ENCODE data around the gene COA8. TPM values are rescaled to one million over a fixed set of nuclear protein-coding genes. Genes with fewer than 3 reads are reported as not detected.

COA8 gene
- total RNA-seq, 2 donors from 2014 or later, result 37.8 to 42.5 TPM

- intact Hi-C loops (cut with DNase I), result loop anchor here in 1 of 2 donors (2.0 to 5.0 kb wide), 2 partner anchors 27 to 44 kb away; no protein-coding TSS in a partner anchor
- no peak for ATAC-seq
Observed at GRCh38 chr14:103545915-103546651, 16.7 kb upstream of the COA8 start.

GRCh38 chr14:103546652-103547454 lies 15.9 kb upstream of the COA8 start:
- intact Hi-C loops (cut with DNase I), result loop anchor here in 1 of 2 donors (5.0 kb wide), 1 partner anchor 45 kb away; no protein-coding TSS in a partner anchor
- peak in 1 of 2 donors; percentile 6 for ATAC-seq
- peak; percentile 72 for DNase-seq

More at GRCh38 chr14:103545915-103546651, 16.7 kb upstream of the COA8 start:
- DNase-seq, result peak; percentile 23

- intact Hi-C loops (cut with DNase I), result loop anchor here in 1 of 2 donors (5.0 kb wide), 1 partner anchor 45 kb away; no protein-coding TSS in a partner anchor
- DNase-seq, result peak; percentile 15
- no peak for ATAC-seq
Observed at GRCh38 chr14:103547455-103547940, 15.3 kb upstream of the COA8 start.

DNA sequence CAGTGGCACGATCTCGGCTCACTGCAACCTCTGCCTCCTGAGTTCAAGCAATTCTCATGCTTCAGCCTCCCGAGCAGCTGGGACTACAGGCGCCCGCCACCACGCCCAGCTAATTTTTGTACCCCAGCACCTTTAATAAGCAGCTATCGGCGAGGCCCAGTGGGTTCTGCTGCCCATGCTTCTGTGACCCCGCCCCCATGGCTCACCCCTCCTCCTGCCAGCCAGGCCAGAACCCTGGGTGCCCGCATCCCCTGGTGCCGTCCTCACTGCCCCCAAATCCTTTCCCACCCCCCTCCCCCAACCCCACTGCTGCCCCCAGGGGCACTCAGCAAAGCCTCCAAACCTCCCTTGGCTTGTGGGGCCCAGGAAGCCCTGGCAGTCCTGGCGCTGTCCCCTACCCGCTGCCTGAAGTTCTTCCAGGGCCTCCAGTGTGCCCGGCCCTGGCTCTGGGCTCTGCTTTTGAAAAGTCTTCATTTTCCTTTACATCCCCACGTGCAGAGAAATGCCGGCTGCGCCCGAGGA lies 14.8 kb upstream of the COA8 start:
- ATAC-seq (no peak), DNase-seq (peak; percentile 19)
- intact Hi-C loops (cut with DNase I), result loop anchor here in 1 of 2 donors (5.0 kb wide), 1 partner anchor 46 kb away; no protein-coding TSS in a partner anchor

GRCh38 chr14:103548463-103549351 lies 14.1 kb upstream of the COA8 start:
- intact Hi-C loops (cut with DNase I), result loop anchor here in 1 of 2 donors (5.0 kb wide), 1 partner anchor 46 kb away; no protein-coding TSS in a partner anchor
- ATAC-seq, result no peak

DNA sequence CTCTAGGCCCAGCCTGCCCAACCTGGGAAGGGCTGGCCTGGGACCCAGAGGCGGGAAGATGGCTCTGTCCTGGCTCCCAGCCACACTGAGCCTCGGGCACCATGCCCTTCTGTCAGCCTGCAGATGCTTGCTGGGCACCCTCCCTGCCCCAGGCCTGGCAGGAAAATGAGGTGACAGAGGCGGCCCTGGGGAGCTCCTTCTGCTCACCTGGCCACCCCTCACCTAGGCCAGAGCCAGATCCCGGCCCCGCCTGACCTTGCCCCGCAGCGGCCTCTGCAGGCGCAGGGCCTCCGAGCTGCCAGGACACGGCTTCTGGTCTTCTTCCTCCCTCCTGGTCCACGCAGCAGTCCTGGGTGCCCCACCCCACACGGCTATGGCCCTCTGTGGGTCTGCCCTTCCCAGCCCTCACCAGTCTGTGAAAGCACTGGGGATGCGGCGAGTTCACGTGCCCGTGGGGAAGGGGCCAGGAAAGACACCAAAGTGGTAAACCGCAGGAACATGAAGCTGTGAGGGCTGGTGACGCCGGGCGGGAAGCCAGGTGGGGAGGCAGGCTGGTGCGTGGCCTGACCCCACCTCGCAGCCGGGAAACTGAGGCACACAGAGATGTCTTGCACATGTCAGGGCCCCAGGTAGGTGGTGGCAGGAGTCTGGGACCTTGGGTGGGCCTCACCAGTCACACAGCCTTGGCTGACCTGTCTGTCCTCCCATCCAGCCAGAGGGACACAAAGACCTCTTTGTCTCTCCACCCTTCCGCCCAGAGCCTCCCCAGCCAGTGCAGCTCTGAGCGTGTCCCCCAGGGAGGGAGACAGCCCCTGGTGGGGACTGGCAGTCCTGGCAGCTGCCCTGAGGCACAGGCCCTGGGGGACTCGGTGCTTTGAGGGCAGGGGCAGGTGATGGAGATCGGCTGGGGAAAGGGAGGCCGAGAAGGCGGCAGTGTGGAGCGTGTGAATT lies 13.1 kb upstream of the COA8 start:
- DNase-seq (peak; percentile 42), ATAC-seq (peak; percentile 8 to 23)
- intact Hi-C loops (cut with DNase I), result loop anchor here in 1 of 2 donors (5.0 kb wide), 1 partner anchor 47 kb away; no protein-coding TSS in a partner anchor

More at GRCh38 chr14:103548463-103549351, 14.1 kb upstream of the COA8 start:
- DNase-seq, result peak; percentile 18

DNA sequence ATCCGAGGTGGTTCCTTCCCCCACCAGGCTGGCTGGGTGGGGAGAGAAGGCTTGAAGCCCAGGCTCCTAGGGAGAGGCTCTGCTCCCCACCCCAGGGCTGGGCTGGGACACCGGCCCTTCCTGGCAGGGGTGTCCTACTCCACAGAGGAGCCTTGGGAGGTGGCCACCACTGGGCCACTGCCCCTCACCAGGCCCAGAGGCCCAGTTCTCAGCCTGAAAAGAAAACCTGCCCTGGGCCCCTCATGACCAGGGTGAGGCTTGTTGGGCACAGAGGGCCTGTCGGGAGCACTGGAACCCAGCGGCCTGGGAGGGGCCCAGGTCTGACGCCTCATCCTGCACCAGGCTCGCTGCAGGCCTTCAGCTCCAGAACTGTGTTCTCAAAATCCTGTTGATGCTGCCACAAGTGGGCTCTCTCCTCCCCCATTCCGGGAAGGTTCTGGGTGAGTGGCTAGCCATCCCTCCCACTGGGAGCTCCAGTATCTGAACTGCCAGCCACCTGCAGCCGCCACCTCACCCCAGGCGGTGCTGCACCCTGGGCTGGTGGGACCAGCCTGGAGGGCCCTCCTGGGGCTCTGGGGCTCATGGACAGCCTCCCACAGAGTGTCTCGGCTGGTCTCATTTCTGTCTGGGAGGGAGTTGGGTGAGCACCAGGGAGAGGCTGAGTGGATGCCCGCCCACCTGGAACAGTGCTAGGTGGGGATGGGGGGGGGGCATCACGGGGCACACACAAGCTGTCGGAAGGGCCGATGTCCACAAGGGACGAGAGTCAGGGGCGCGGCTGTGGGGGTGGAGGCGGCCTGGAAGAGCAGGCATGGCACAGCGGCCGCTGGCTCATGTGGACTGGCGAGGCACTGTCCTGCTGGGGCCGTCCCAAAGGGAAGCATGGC lies 12.1 kb upstream of the COA8 start:
- peak in 1 of 2 donors; percentile 7 for ATAC-seq
- DNase-seq, result peak; percentile 35
- intact Hi-C loops (cut with DNase I), result no loop called here

- ATAC-seq (peak; percentile 42 to 50), DNase-seq (peak; percentile 82)
- intact Hi-C loops (cut with DNase I), result no loop called here
Observed at GRCh38 chr14:103551338-103551762, 11.4 kb upstream of the COA8 start.

DNA sequence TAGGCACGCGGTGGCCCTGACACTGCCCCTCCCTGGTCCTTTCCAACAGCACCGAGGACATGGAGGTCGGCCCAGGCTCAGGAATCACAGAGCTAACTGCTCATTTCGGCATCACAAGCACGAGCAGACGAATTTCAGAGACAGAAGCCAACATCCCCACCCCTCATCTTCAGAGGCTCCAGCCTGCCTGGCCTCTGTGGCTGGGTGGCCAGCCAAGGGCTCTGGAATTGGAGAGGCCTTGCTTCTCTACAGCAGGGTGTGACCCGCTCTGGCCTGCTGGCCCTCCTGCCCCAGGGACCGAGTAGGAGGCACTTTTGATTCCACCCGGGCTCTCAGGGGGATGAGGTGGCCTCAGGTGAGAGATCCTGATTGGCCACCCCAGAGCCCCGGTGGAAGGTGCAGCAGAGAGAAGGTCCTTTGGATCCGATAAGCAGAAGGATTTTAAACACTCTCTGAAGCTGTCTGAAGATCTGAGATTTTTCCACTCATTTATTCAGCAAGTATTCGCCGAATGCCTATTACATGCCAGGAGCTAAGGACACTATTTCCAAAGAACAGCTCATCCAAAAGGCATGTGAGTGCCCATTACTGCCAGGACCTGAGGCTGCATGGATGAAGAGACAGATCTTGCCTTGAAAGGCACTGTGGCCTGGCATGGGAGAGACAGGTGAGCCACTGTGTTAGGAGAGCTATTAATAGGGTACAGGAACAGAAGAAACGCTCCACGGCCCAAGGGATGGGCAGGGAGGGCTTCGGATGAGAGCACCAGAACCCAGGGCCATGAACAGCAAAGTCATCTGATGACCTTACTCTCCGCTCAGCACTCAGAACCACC lies 10.5 kb upstream of the COA8 start:
- intact Hi-C loops (cut with DNase I), result no loop called here
- peak; percentile 51 to 52 for ATAC-seq

DNA sequence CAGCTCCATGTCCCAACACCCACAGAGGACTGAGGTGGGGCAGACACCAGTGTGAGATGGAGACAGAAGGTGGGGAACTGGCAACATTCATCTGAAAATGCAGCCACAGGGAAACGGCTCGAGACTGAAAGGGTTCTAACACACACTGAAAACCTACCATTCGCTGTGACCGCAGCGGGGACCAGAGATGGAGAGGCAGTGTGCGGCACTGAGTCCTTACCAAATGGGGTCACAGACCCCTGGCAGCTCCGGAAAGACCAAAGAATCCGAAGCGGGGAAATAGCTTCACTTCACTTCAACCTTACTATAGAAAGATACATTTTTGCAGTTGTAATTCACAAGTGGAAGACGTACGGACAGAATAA lies 9.9 kb upstream of the COA8 start:
- no peak for DNase-seq
- ATAC-seq, result no peak
- intact Hi-C loops (cut with DNase I), result no loop called here

More for the DNA sequence above, 10.5 kb upstream of the COA8 start:
- peak; percentile 69 for DNase-seq

DNA sequence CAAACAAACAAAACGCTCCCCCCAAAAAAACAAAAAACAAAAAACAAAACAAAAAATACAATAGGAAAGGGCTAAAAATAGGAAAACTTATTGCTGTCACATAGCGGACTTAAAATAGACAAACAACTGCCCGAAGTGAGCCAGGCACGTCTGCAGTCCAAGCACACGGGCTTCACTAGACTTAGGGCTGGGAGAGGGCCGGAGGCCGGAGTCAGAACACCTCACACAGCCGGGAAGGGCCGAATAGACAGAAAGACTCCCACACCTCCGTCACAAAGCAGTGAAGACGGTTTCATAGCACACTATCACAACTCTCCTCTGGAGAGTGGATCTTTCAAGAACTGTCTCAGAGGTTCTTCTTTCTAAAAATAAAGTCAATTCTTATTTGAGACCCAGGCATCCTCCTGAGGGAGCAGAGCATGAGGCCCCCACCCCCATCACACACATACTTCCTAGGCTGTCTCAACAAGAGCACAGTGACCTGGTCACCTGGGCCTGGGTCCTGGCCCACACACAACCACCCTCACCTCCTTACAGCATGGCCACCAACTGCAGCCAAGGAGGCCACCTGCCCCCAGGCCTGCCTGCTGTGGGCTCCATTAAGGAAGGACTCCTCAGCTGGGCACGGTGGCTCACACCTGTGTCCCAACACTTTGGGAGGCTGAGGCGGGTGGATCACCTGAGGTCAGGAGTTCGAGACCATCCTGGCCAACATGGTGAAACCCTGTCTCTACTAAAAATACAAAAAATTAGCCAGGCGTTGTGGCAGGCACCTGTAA lies 7.0 kb upstream of the COA8 start:
- DNase-seq (peak; percentile 20), ATAC-seq (no peak)
- intact Hi-C loops (cut with DNase I), result no loop called here

DNA sequence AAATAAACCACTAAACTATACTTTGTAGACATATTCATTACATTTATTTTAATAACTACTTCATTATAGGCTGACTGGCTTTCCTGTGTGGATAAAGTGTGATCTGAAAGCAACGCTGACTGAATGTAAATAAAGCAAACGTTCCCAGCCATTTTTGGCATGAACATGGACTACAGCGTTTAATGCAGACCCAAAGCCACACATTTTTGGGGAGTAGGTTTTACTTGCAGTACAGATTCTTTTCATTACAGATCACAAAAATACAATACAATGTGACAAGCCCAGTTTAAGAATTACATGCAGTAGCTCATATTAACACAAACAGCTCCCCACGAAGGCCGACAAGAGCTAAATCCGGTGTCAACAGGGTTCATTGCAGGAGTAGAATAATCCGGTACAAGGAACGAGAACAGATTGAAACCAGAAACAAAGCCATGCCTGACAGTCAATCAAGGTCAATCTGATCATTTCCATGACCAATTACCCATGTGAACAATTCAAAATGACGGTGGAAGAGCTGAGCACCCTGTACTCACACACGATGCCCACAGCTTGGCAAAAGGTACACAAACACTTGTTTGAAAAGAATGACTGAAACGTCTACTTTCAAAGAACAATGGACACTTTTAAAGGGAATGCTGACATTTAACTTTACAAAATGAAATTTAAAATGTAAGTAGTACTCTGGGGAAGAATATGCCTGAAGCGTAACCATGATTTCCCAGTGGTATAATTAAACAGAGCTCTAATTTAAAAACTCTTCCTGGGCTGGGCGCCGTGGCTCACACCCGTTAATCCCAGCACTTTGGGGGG lies 5.6 kb upstream of the COA8 start:
- ATAC-seq (no peak), DNase-seq (no peak)
- intact Hi-C loops (cut with DNase I), result no loop called here

GRCh38 chr14:103558071-103558882 lies 4.5 kb upstream of the COA8 start:
- ATAC-seq (no peak), DNase-seq (no peak)
- intact Hi-C loops (cut with DNase I), result no loop called here

Measured in left cardiac atrium (tissue), 4 donors.